ENCODE results near the gene TMEM218.

DNA sequence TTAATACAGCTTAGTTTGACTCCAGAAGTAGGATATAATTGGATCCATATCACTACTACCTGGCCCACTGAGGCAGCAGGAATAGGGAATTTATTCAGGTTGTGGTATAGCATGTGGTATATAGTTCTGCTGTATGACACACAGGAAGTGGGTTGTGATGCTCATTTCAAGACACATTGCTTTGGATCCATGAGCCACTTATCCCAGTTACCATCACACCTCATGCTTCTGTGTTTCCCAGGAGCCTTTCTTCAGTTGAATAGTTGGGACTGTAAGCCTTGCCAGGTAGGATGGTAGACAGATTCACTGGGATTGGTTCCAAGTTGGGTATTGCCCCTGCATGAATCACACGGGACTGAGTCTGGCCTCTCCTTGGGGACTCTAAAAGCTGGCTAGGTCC is 58.3 kb downstream of the TMEM218 start:
- TF ChIP-seq, protein P1, sequence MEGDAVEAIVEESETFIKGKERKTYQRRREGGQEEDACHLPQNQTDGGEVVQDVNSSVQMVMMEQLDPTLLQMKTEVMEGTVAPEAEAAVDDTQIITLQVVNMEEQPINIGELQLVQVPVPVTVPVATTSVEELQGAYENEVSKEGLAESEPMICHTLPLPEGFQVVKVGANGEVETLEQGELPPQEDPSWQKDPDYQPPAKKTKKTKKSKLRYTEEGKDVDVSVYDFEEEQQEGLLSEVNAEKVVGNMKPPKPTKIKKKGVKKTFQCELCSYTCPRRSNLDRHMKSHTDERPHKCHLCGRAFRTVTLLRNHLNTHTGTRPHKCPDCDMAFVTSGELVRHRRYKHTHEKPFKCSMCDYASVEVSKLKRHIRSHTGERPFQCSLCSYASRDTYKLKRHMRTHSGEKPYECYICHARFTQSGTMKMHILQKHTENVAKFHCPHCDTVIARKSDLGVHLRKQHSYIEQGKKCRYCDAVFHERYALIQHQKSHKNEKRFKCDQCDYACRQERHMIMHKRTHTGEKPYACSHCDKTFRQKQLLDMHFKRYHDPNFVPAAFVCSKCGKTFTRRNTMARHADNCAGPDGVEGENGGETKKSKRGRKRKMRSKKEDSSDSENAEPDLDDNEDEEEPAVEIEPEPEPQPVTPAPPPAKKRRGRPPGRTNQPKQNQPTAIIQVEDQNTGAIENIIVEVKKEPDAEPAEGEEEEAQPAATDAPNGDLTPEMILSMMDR (IDR thresholded peaks at IDR 0.05): no peak
- TF ChIP-seq EZH2 (IDR thresholded peaks at IDR 0.05; ENCODE audit: borderline replicate concordance, insufficient read depth, low read depth, low read length, poor library complexity, severe bottlenecking): no peak

Measured in B cell (primary cell).